Immature natural killer cell (primary cell): ENCODE data around the gene TBC1D7. TPM values are rescaled to one million over a fixed set of nuclear protein-coding genes. Genes with fewer than 3 reads are reported as not detected.
A peak's percentile ranks its signal among the peaks of the same experiment; 100 is the strongest.

Source experiments
- DNase-seq, 3 donors: peaks; one replicate each; pipeline ENCODE4 v3.0.0; 2022; ENCODE audit warnings: mixed read lengths in 1 of 3
- H3K27ac Mint-ChIP-seq, 6 donors: one replicate each; pipeline ENCODE4 v1.8.0; 2020; ENCODE audit warnings: mixed read lengths in 6 of 6, mild to moderate bottlenecking in 5 of 6, inconsistent platforms in 4 of 6, moderate library complexity in 3 of 6
- H3K27me3 Mint-ChIP-seq, 3 donors: one replicate each; pipeline ENCODE4 v1.8.0; 2020 to 2021; ENCODE audit warnings: low read depth in 3 of 3, mild to moderate bottlenecking in 3 of 3, mixed read lengths in 3 of 3, moderate library complexity in 3 of 3, inconsistent platforms in 1 of 3
- H3K36me3 Mint-ChIP-seq, 3 donors: one replicate each; pipeline ENCODE4 v1.8.0; 2020; ENCODE audit warnings: mixed read lengths in 3 of 3, inconsistent platforms in 2 of 3, mild to moderate bottlenecking in 2 of 3
- H3K4me1 Mint-ChIP-seq, 2 donors: one replicate each; pipeline ENCODE4 v1.8.0; 2020; ENCODE audit warnings: inconsistent platforms in 2 of 2, mild to moderate bottlenecking in 2 of 2, mixed read lengths in 2 of 2, moderate library complexity in 1 of 2
- H3K4me3 Mint-ChIP-seq, 5 donors: one replicate each; pipeline ENCODE4 v1.8.0; 2020; ENCODE audit warnings: mild to moderate bottlenecking in 5 of 5, mixed read lengths in 5 of 5, inconsistent platforms in 3 of 5, moderate library complexity in 3 of 5
- H3K9me3 Mint-ChIP-seq, 6 donors: one replicate each; pipeline ENCODE4 v1.8.0; 2020; ENCODE audit warnings: mild to moderate bottlenecking in 6 of 6, mixed read lengths in 6 of 6, inconsistent platforms in 4 of 6, moderate library complexity in 3 of 6
- polyA plus RNA-seq, 3 donors: library from polyadenylated mRNA; unstranded; fragments of 300-500 nt; fragmentation: Illumina TruSeq; gene quantifications; one replicate each; pipeline ENCODE4 v1.2.3, GENCODE V29; 2021

TBC1D7 gene
- polyA plus RNA-seq: 10 to 100 TPM; 19.0 to 40.3 (median 23.5) TPM

GRCh38 chr6:13328076-13328874 lies at the start of gene TBC1D7:
TBC1D7 (minus strand) TSS chr6:13328537; CDS start chr6:13326898, 1,639 bp downstream.
- H3K27me3 Mint-ChIP-seq: peaks cover 0 to 8% (median 2%) of the 10 kb centered on the region in 3 donors
- no peaks in the 10 kb centered on the region for H3K9me3 Mint-ChIP-seq
- peaks cover 4 to 13% (median 10%) of the 10 kb centered on the region in 3 donors for H3K36me3 Mint-ChIP-seq
- peak within 1 kb of the TSS; percentile 95 to 96 (median 95) for H3K4me3 Mint-ChIP-seq
- H3K4me1 Mint-ChIP-seq: peaks cover 24 to 31% of the 10 kb centered on the region in 2 donors
- DNase-seq: peak; percentile 94 to 95 (median 95)
- peak within 1 kb of the TSS; percentile 92 to 99 (median 98) for H3K27ac Mint-ChIP-seq

- H3K27ac Mint-ChIP-seq: peak overlapping the region; percentile 60 to 87 (median 85)
- H3K9me3 Mint-ChIP-seq: no peaks in the 10 kb centered on the region
- no peak overlapping the region for H3K4me3 Mint-ChIP-seq
- DNase-seq: no peak
- H3K27me3 Mint-ChIP-seq: peaks cover 0 to 7% (median 2%) of the 10 kb centered on the region in 3 donors
- H3K4me1 Mint-ChIP-seq: peaks cover 87 to 98% of the 10 kb centered on the region in 2 donors
- peaks cover 0 to 21% (median 13%) of the 10 kb centered on the region in 3 donors for H3K36me3 Mint-ChIP-seq
Measured at GRCh38 chr6:13377054-13377758, 48.9 kb upstream of the TBC1D7 start.

GRCh38 chr6:13375360-13375878 lies 47.1 kb upstream of the TBC1D7 start:
- no peaks in the 10 kb centered on the region for H3K9me3 Mint-ChIP-seq
- H3K27ac Mint-ChIP-seq: peak overlapping the region; percentile 76 to 88 (median 86)
- H3K4me3 Mint-ChIP-seq: peak overlapping the region in 4 of 5 donors; percentile 2 to 79 (median 61)
- peaks cover 2 to 7% (median 2%) of the 10 kb centered on the region in 3 donors for H3K27me3 Mint-ChIP-seq
- H3K4me1 Mint-ChIP-seq: peaks cover 85 to 98% of the 10 kb centered on the region in 2 donors
- DNase-seq: peak; percentile 24 to 28 (median 26)
- peaks cover 0 to 21% (median 13%) of the 10 kb centered on the region in 3 donors for H3K36me3 Mint-ChIP-seq

- Mint-ChIP-seq H3K4me3 (peak overlapping the region in 1 of 5 donors; percentile 38), H3K36me3 (peaks cover 0 to 14% (median 13%) of the 10 kb centered on the region in 3 donors), H3K4me1 (peaks cover 78 to 96% of the 10 kb centered on the region in 2 donors), H3K9me3 (no peaks in the 10 kb centered on the region), H3K27me3 (peaks cover 2% of the 10 kb centered on the region in 3 donors), H3K27ac (peak overlapping the region; percentile 30 to 81 (median 68))
- DNase-seq: no peak
Measured at GRCh38 chr6:13373919-13374318, 45.6 kb upstream of the TBC1D7 start.

GRCh38 chr6:13373488-13373886 lies 45.1 kb upstream of the TBC1D7 start:
- Mint-ChIP-seq H3K27me3 (peaks cover 2% of the 10 kb centered on the region in 3 donors), H3K27ac (peak overlapping the region; percentile 30 to 81 (median 68)), H3K36me3 (peaks cover 0 to 13% (median 12%) of the 10 kb centered on the region in 3 donors), H3K4me1 (peaks cover 75 to 96% of the 10 kb centered on the region in 2 donors), H3K4me3 (peak overlapping the region in 1 of 5 donors; percentile 38), H3K9me3 (no peaks in the 10 kb centered on the region)
- no peak for DNase-seq

GRCh38 chr6:13372688-13373487 lies 44.6 kb upstream of the TBC1D7 start:
- Mint-ChIP-seq H3K9me3 (no peaks in the 10 kb centered on the region), H3K4me3 (peak overlapping the region in 1 of 5 donors; percentile 38), H3K4me1 (peaks cover 73 to 96% of the 10 kb centered on the region in 2 donors), H3K36me3 (peaks cover 0 to 13% (median 7%) of the 10 kb centered on the region in 3 donors), H3K27ac (peak overlapping the region; percentile 30 to 81 (median 47)), H3K27me3 (peaks cover 2% of the 10 kb centered on the region in 3 donors)
- DNase-seq: no peak

- Mint-ChIP-seq H3K4me1 (peaks cover 71 to 96% of the 10 kb centered on the region in 2 donors), H3K9me3 (no peaks in the 10 kb centered on the region), H3K27ac (peak overlapping the region; percentile 13 to 81 (median 26)), H3K36me3 (peaks cover 0 to 13% (median 3%) of the 10 kb centered on the region in 3 donors), H3K27me3 (peaks cover 2% of the 10 kb centered on the region in 3 donors), H3K4me3 (no peak overlapping the region)
- no peak for DNase-seq
Measured at GRCh38 chr6:13372076-13372475, 43.7 kb upstream of the TBC1D7 start.

- Mint-ChIP-seq H3K4me1 (peaks cover 68 to 91% of the 10 kb centered on the region in 2 donors), H3K4me3 (no peak overlapping the region), H3K27me3 (peaks cover 2% of the 10 kb centered on the region in 3 donors)
Measured at GRCh38 chr6:13371421-13372072, 43.2 kb upstream of the TBC1D7 start.

GRCh38 chr6:13370623-13371022 lies 42.3 kb upstream of the TBC1D7 start:
- Mint-ChIP-seq H3K9me3 (no peaks in the 10 kb centered on the region), H3K4me3 (no peak overlapping the region), H3K36me3 (peaks cover 0 to 4% (median 0%) of the 10 kb centered on the region in 3 donors), H3K4me1 (peaks cover 58 to 82% of the 10 kb centered on the region in 2 donors), H3K27ac (peak overlapping the region; percentile 47 to 81 (median 73)), H3K27me3 (peaks cover 0 to 2% (median 2%) of the 10 kb centered on the region in 3 donors)
- DNase-seq: no peak

More at GRCh38 chr6:13371421-13372072, 43.2 kb upstream of the TBC1D7 start:
- DNase-seq: no peak
- H3K9me3 Mint-ChIP-seq: no peaks in the 10 kb centered on the region
- H3K27ac Mint-ChIP-seq: peak overlapping the region in 4 of 6 donors; percentile 33 to 81 (median 67)
- peaks cover 0 to 10% (median 3%) of the 10 kb centered on the region in 3 donors for H3K36me3 Mint-ChIP-seq

GRCh38 chr6:13369591-13369990 lies 41.3 kb upstream of the TBC1D7 start:
- Mint-ChIP-seq H3K36me3 (peaks cover 3 to 5% (median 4%) of the 10 kb centered on the region in 3 donors), H3K4me3 (no peak overlapping the region), H3K27me3 (peaks cover 0 to 2% (median 1%) of the 10 kb centered on the region in 3 donors), H3K9me3 (no peaks in the 10 kb centered on the region), H3K4me1 (peaks cover 50 to 74% of the 10 kb centered on the region in 2 donors), H3K27ac (peak overlapping the region in 3 of 6 donors; percentile 29 to 47 (median 40))
- DNase-seq: no peak

GRCh38 chr6:13368731-13369115 lies 40.4 kb upstream of the TBC1D7 start:
- peaks cover 43 to 70% of the 10 kb centered on the region in 2 donors for H3K4me1 Mint-ChIP-seq
- no peak overlapping the region for H3K4me3 Mint-ChIP-seq
- H3K27me3 Mint-ChIP-seq: peaks cover 0 to 3% (median 2%) of the 10 kb centered on the region in 3 donors
- DNase-seq: no peak
- peaks cover 2 to 13% (median 3%) of the 10 kb centered on the region in 3 donors for H3K36me3 Mint-ChIP-seq
- no peaks in the 10 kb centered on the region for H3K9me3 Mint-ChIP-seq
- peak overlapping the region in 3 of 6 donors; percentile 29 to 70 (median 55) for H3K27ac Mint-ChIP-seq

GRCh38 chr6:13368079-13368730 lies 39.9 kb upstream of the TBC1D7 start:
- peaks cover 39 to 65% of the 10 kb centered on the region in 2 donors for H3K4me1 Mint-ChIP-seq
- peaks cover 0 to 3% (median 2%) of the 10 kb centered on the region in 3 donors for H3K27me3 Mint-ChIP-seq
- no peak overlapping the region for H3K4me3 Mint-ChIP-seq
- no peak for DNase-seq
- H3K36me3 Mint-ChIP-seq: peaks cover 0 to 14% (median 3%) of the 10 kb centered on the region in 3 donors
- H3K27ac Mint-ChIP-seq: peak overlapping the region in 4 of 6 donors; percentile 4 to 65 (median 17)
- H3K9me3 Mint-ChIP-seq: no peaks in the 10 kb centered on the region
